ENCODE results near the gene TTC21B.

TTC21B gene

DNA sequence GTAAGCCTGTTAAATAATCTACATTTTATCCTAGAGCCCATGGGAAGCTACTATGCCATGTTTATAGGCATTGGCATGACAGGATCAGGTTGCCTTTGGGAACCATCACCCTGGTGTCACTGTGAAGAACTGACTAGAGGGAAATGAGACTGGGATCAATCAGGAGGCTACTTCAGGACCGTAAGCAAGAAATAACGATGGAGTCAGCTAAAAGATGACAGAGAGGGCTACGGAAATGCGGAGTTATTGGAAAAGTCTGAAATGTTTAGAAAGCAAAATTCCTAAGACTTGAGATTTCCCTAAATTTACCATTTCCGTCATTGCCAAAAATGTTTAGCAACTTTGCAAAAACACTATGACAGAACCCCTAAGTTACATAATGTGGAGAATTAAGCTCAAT lies 50.2 kb downstream of the TTC21B start:
- Histone ChIP-seq H3K4me3 (ENCODE audit: low read depth in 1 of 5, low read length in 5 of 5) (no peak overlapping the region), H3K36me3 (ENCODE audit: control insufficient read depth in 5 of 5, insufficient read depth in 5 of 5, low read length in 5 of 5) (peaks cover 8 to 18% (median 17%) of the 10 kb centered on the region in 5 donors), H3K4me1 (ENCODE audit: control insufficient read depth in 5 of 5, insufficient read depth in 5 of 5, low read length in 5 of 5) (peaks cover 0 to 15% (median 12%) of the 10 kb centered on the region in 5 donors), H3K27ac (ENCODE audit: low read depth, low read length) (no peak overlapping the region), H3K9me3 (ENCODE audit: control insufficient read depth in 5 of 5, low read length in 5 of 5) (no peaks in the 10 kb centered on the region), H3K9ac (ENCODE audit: low read length in 5 of 5) (no peak overlapping the region), H3K27me3 (ENCODE audit: control insufficient read depth in 5 of 5, insufficient read depth in 4 of 5, low read length in 5 of 5) (no peaks in the 10 kb centered on the region)

DNA sequence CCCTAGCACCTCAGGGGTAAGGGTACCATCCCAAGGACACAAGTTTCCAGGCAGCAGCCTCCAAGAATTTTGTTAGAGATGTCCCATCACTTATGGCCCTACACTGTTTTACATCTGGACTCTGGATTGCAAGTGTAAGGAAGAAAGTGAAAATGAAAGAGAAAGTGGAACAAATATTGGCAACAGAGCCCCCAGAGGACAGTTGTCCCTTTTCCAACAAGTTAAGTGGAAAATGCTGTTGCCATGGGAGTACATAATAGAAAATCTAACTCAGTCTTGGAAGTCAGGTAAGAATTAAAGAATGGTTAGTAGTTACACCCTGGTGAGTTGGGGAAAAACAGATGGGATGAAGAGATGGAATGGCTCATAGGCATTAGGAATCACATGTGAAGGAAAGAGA lies 50.6 kb downstream of the TTC21B start:
- H3K27me3 ChIP-seq (ENCODE audit: control insufficient read depth in 5 of 5, insufficient read depth in 4 of 5, low read length in 5 of 5) = no peaks in the 10 kb centered on the region
- no peaks in the 10 kb centered on the region for H3K9me3 ChIP-seq (ENCODE audit: control insufficient read depth in 5 of 5, low read length in 5 of 5)
- peaks cover 0 to 17% (median 12%) of the 10 kb centered on the region in 5 donors for H3K4me1 ChIP-seq (ENCODE audit: control insufficient read depth in 5 of 5, insufficient read depth in 5 of 5, low read length in 5 of 5)
- H3K9ac ChIP-seq (ENCODE audit: low read length in 5 of 5) = no peak overlapping the region
- H3K4me3 ChIP-seq (ENCODE audit: low read depth in 1 of 5, low read length in 5 of 5) = peak overlapping the region; percentile 8 to 30 (median 15)
- H3K36me3 ChIP-seq (ENCODE audit: control insufficient read depth in 5 of 5, insufficient read depth in 5 of 5, low read length in 5 of 5) = peaks cover 10 to 22% (median 19%) of the 10 kb centered on the region in 5 donors
- no peak overlapping the region for H3K27ac ChIP-seq (ENCODE audit: low read depth, low read length)

DNA sequence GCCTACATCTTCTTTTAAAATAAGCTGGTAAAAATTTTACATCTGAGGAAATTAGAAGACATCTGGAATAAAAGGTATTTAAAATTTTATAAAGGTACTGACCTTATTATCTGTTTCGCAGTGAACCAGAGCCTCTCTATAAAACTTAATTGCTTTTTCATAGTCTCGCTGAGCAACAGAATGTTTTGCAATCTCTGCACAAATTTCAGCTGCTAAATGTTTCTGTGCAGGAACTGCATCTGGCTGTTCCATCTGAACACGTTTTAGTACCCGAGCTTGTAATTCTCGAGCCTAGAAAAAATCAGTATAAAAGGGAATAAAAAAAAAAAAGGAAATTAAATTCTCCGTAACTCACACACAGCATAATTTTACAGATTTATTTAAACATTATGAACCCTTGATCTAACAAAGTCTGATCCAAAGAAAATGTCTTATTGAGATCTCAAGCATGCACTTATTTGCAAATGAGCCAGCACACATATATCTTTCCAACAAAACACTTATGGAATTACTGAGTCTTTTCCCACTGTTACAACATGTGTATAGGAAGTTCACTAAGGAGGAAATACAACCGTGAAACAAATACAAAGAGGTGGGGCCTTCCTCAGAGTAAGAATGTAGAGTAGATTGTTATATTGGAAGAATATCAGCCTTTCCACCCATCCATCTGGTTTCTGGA lies 51.8 kb downstream of the TTC21B start:
- Histone ChIP-seq H3K27ac (ENCODE audit: low read depth, low read length) (no peak overlapping the region), H3K27me3 (ENCODE audit: control insufficient read depth in 5 of 5, insufficient read depth in 4 of 5, low read length in 5 of 5) (no peaks in the 10 kb centered on the region), H3K9me3 (ENCODE audit: control insufficient read depth in 5 of 5, low read length in 5 of 5) (no peaks in the 10 kb centered on the region), H3K9ac (ENCODE audit: low read length in 5 of 5) (no peak overlapping the region), H3K4me1 (ENCODE audit: control insufficient read depth in 5 of 5, insufficient read depth in 5 of 5, low read length in 5 of 5) (peaks cover 0 to 23% (median 12%) of the 10 kb centered on the region in 5 donors), H3K4me3 (ENCODE audit: low read depth in 1 of 5, low read length in 5 of 5) (no peak overlapping the region), H3K36me3 (ENCODE audit: control insufficient read depth in 5 of 5, insufficient read depth in 5 of 5, low read length in 5 of 5) (peaks cover 12 to 31% (median 26%) of the 10 kb centered on the region in 5 donors)

DNA sequence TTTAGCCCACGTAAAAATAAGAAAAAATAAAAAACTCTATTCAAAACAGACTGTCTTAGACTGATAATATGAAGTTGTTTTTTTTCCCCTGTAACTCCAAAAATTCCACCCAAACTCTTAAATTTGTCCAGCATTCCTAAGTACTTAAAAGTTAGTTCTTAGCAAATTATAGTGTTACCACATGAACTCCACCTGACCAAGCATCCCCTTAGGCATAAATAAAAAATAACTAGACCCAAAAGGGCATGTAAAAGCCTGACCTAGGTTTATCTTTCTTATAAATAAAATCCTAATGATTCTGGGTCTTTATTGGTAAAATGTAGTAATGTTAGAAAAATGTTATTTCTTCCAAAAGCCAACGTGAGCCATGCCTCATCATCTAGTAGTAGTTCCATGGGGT lies 54.3 kb downstream of the TTC21B start:
- Histone ChIP-seq H3K9ac (ENCODE audit: low read length in 5 of 5) (no peak overlapping the region), H3K27ac (ENCODE audit: low read depth, low read length) (no peak overlapping the region), H3K27me3 (ENCODE audit: control insufficient read depth in 5 of 5, insufficient read depth in 4 of 5, low read length in 5 of 5) (no peaks in the 10 kb centered on the region), H3K4me1 (ENCODE audit: control insufficient read depth in 5 of 5, insufficient read depth in 5 of 5, low read length in 5 of 5) (peaks cover 0 to 20% (median 12%) of the 10 kb centered on the region in 5 donors), H3K4me3 (ENCODE audit: low read depth in 1 of 5, low read length in 5 of 5) (no peak overlapping the region), H3K9me3 (ENCODE audit: control insufficient read depth in 5 of 5, low read length in 5 of 5) (no peaks in the 10 kb centered on the region), H3K36me3 (ENCODE audit: control insufficient read depth in 5 of 5, insufficient read depth in 5 of 5, low read length in 5 of 5) (peaks cover 20 to 50% (median 41%) of the 10 kb centered on the region in 5 donors)

DNA sequence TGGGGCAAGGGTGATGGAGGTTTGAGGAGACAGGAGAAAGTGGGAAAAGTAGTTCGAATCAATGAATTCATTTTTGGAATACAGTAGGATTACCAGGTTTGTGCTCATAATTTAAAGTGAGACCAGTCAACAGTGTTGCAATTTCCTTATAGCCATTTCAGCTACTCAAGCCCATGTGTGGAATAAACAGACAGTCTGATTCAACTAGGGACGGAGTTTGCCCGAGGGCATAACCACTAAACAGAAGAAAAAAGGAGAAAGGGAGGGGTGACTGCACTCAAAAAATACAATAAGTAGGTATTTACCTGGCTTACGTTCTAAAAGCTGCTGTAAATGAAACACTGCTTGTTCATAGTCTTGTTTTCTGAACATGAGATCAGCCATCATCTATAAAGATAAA lies 55.2 kb downstream of the TTC21B start:
- Histone ChIP-seq H3K27me3 (ENCODE audit: control insufficient read depth in 5 of 5, insufficient read depth in 4 of 5, low read length in 5 of 5) (no peaks in the 10 kb centered on the region), H3K4me1 (ENCODE audit: control insufficient read depth in 5 of 5, insufficient read depth in 5 of 5, low read length in 5 of 5) (peaks cover 0 to 19% (median 11%) of the 10 kb centered on the region in 5 donors), H3K27ac (ENCODE audit: low read depth, low read length) (no peak overlapping the region), H3K9me3 (ENCODE audit: control insufficient read depth in 5 of 5, low read length in 5 of 5) (no peaks in the 10 kb centered on the region), H3K36me3 (ENCODE audit: control insufficient read depth in 5 of 5, insufficient read depth in 5 of 5, low read length in 5 of 5) (peaks cover 25 to 59% (median 43%) of the 10 kb centered on the region in 5 donors), H3K9ac (ENCODE audit: low read length in 5 of 5) (no peak overlapping the region), H3K4me3 (ENCODE audit: low read depth in 1 of 5, low read length in 5 of 5) (no peak overlapping the region)

DNA sequence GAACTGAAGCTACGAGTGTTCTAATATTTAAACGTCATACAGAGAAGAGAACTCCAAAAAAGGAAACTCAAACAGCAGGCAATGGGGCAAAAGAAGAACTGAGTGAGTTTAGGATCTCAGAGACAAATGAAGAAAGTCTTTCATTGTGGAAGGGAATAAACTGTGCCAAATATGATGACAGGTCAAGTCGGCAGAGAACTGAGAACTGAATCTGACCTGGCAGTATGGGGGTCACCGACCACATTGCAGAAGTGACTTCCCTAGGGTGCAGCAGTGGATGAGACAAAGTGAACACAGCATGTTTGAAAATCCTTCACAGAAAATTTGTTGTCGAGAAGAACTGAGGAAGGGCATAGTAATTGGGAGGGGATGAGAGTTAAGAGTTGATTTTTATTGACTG lies 55.9 kb downstream of the TTC21B start:
- Histone ChIP-seq H3K9me3 (ENCODE audit: control insufficient read depth in 5 of 5, low read length in 5 of 5) (no peaks in the 10 kb centered on the region), H3K4me1 (ENCODE audit: control insufficient read depth in 5 of 5, insufficient read depth in 5 of 5, low read length in 5 of 5) (peaks cover 0 to 15% (median 5%) of the 10 kb centered on the region in 5 donors), H3K27ac (ENCODE audit: low read depth, low read length) (no peak overlapping the region), H3K9ac (ENCODE audit: low read length in 5 of 5) (no peak overlapping the region), H3K36me3 (ENCODE audit: control insufficient read depth in 5 of 5, insufficient read depth in 5 of 5, low read length in 5 of 5) (peaks cover 25 to 59% (median 45%) of the 10 kb centered on the region in 5 donors), H3K27me3 (ENCODE audit: control insufficient read depth in 5 of 5, insufficient read depth in 4 of 5, low read length in 5 of 5) (no peaks in the 10 kb centered on the region), H3K4me3 (ENCODE audit: low read depth in 1 of 5, low read length in 5 of 5) (no peak overlapping the region)

DNA sequence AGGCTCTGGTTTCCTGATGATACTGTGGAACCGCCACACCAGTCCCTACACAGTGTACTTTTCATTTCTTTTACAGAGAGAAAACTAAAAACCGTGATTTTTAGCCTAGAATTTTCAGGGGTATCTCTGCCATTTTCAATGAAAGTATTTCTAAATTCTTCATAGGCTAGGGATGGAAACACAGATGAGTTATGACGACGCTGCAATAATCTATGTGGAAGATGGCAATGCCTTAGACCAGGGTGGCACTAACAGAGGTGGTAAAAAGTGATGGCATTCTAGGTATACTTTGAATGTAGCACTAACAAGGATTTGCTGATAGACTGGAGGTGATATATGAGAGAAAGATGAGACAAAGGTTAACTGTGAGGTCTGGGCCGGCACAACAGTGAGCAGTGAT lies 56.5 kb downstream of the TTC21B start:
- no peaks in the 10 kb centered on the region for H3K9me3 ChIP-seq (ENCODE audit: control insufficient read depth in 5 of 5, low read length in 5 of 5)
- peaks cover 0 to 13% (median 3%) of the 10 kb centered on the region in 5 donors for H3K4me1 ChIP-seq (ENCODE audit: control insufficient read depth in 5 of 5, insufficient read depth in 5 of 5, low read length in 5 of 5)
- H3K4me3 ChIP-seq (ENCODE audit: low read depth in 1 of 5, low read length in 5 of 5) = no peak overlapping the region
- no peak overlapping the region for H3K27ac ChIP-seq (ENCODE audit: low read depth, low read length)
- peaks cover 30 to 64% (median 45%) of the 10 kb centered on the region in 5 donors for H3K36me3 ChIP-seq (ENCODE audit: control insufficient read depth in 5 of 5, insufficient read depth in 5 of 5, low read length in 5 of 5)
- H3K27me3 ChIP-seq (ENCODE audit: control insufficient read depth in 5 of 5, insufficient read depth in 4 of 5, low read length in 5 of 5) = no peaks in the 10 kb centered on the region
- no peak overlapping the region for H3K9ac ChIP-seq (ENCODE audit: low read length in 5 of 5)

DNA sequence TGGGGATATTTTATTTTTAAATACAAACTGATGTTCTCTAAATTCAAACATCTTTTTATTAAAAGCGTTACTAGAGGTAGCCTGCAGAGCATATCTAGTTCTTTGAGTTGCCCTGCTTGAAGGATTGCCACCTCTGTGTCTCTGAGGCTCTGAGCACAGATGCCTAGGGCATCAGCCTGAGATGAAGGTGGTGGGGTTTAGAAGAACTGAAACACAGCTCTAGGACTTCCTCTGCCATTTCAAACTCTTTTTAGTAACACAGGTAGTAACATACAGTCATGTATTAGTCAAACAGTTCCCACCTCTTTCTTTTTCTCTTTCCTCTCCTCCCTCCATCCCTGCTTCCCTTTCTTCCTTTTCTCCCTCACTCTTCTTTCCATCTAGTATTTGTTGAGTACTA lies 57.6 kb downstream of the TTC21B start:
- Histone ChIP-seq H3K36me3 (ENCODE audit: control insufficient read depth in 5 of 5, insufficient read depth in 5 of 5, low read length in 5 of 5) (peaks cover 31 to 65% (median 45%) of the 10 kb centered on the region in 5 donors), H3K9ac (ENCODE audit: low read length in 5 of 5) (no peak overlapping the region), H3K4me1 (ENCODE audit: control insufficient read depth in 5 of 5, insufficient read depth in 5 of 5, low read length in 5 of 5) (peaks cover 0 to 8% (median 3%) of the 10 kb centered on the region in 5 donors)

DNA sequence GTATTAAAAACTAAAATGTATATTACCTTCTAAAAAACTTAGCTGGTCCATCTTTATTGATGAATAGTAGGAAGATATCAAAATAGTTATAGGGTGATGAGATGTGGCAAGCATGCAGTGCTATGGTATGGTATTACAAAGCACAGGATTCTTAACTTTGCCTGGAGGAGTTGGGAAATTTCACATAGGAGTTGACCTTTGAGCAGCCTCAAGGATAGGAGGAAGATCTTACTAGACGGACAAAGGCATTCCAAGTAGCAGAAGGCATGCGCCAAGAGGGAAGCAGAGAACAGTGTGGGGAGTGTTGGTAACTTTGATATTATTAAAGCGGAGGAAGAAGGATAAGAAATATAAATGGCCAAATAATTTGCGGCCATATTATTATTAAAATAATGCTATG lies 60.0 kb downstream of the TTC21B start:
- Histone ChIP-seq H3K36me3 (ENCODE audit: control insufficient read depth in 5 of 5, insufficient read depth in 5 of 5, low read length in 5 of 5) (peaks cover 38 to 63% (median 43%) of the 10 kb centered on the region in 5 donors), H3K9ac (ENCODE audit: low read length in 5 of 5) (no peak overlapping the region), H3K9me3 (ENCODE audit: control insufficient read depth in 5 of 5, low read length in 5 of 5) (no peaks in the 10 kb centered on the region)

More for the DNA sequence above, 57.6 kb downstream of the TTC21B start:
- no peak overlapping the region for H3K27ac ChIP-seq (ENCODE audit: low read depth, low read length)
- H3K4me3 ChIP-seq (ENCODE audit: low read depth in 1 of 5, low read length in 5 of 5) = no peak overlapping the region
- H3K9me3 ChIP-seq (ENCODE audit: control insufficient read depth in 5 of 5, low read length in 5 of 5) = no peaks in the 10 kb centered on the region
- no peaks in the 10 kb centered on the region for H3K27me3 ChIP-seq (ENCODE audit: control insufficient read depth in 5 of 5, insufficient read depth in 4 of 5, low read length in 5 of 5)

DNA sequence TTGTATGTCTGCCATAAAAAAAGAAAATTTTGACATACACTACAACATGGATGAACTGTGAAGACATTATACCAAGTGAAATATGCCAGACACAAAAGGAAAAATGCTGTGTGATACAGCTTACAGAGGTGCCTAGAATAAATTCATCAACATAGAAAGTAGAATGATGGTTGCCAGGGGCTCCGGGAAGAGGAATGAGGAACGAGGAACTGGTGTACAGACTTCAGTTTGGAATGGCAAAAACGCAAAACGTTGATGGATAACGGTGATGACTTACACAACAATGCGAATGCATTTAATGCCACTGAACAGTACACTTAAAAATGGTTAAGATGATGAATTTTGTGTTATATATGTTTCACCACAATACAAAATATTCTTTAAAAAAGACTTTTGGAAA lies 61.0 kb downstream of the TTC21B start:
- Histone ChIP-seq H3K27ac (ENCODE audit: low read depth, low read length) (no peak overlapping the region), H3K27me3 (ENCODE audit: control insufficient read depth in 5 of 5, insufficient read depth in 4 of 5, low read length in 5 of 5) (no peaks in the 10 kb centered on the region), H3K9ac (ENCODE audit: low read length in 5 of 5) (no peak overlapping the region), H3K36me3 (ENCODE audit: control insufficient read depth in 5 of 5, insufficient read depth in 5 of 5, low read length in 5 of 5) (peaks cover 29 to 53% (median 43%) of the 10 kb centered on the region in 5 donors), H3K4me1 (ENCODE audit: control insufficient read depth in 5 of 5, insufficient read depth in 5 of 5, low read length in 5 of 5) (peaks cover 0 to 3% (median 0%) of the 10 kb centered on the region in 5 donors), H3K9me3 (ENCODE audit: control insufficient read depth in 5 of 5, low read length in 5 of 5) (no peaks in the 10 kb centered on the region), H3K4me3 (ENCODE audit: low read depth in 1 of 5, low read length in 5 of 5) (no peak overlapping the region)

More for the DNA sequence above, 60.0 kb downstream of the TTC21B start:
- Histone ChIP-seq H3K4me1 (ENCODE audit: control insufficient read depth in 5 of 5, insufficient read depth in 5 of 5, low read length in 5 of 5) (peaks cover 0 to 8% (median 3%) of the 10 kb centered on the region in 5 donors), H3K4me3 (ENCODE audit: low read depth in 1 of 5, low read length in 5 of 5) (no peak overlapping the region), H3K27ac (ENCODE audit: low read depth, low read length) (no peak overlapping the region), H3K27me3 (ENCODE audit: control insufficient read depth in 5 of 5, insufficient read depth in 4 of 5, low read length in 5 of 5) (no peaks in the 10 kb centered on the region)
